Ovary (tissue), 3 donors: Measurements from ENCODE around the gene BZW1.

ENCODE experiments used
- CTCF ChIP-seq, 3 donors: fragments of 450-650 bp in 2 of 3; fragments of 200-600 bp in 1 of 3; IDR thresholded peaks; one replicate each; pipeline versions ENCODE4 v1.5.1 to v1.8.0; 2016 to 2022; ENCODE audit warnings: antibody characterized with exemption in 3 of 3, mild to moderate bottlenecking in 1 of 3
- EP300 ChIP-seq: sonication (generic); formaldehyde crosslinking; IDR thresholded peaks from one replicate; pipeline ENCODE4 v1.6.1; 2017; ENCODE audit warnings: antibody characterized with exemption
- POLR2A ChIP-seq: fragments of 450-650 bp; IDR thresholded peaks from one replicate; pipeline ENCODE4 v1.6.1; 2017; ENCODE audit warnings: antibody characterized with exemption, mild to moderate bottlenecking, moderate library complexity
- donor health status: DM: no; HTN: no; CAD: no.

DNA sequence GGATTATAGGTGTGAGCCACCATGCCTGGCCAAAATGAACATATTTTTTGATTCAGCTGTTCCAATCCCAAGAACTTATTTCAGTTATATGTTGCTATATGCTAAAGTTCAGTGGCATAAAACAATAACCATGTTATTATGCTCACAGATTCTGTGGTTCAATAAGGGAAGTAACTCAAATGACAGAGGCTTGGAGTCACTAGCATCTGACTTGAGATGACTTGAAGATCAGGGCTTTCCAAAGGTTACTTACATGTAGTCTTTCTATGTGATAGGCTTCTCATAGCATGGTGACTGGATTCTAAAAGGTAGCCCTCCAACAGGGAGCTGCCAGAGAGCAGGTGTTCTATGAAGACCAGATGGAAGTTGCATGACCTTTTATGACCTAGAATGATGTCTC is 35.6 kb downstream of the BZW1 start:
- TF ChIP-seq CTCF (IDR thresholded peaks at IDR 0.05) (no peak), POLR2A (no peak), EP300 (no peak)
